Neural progenitor cell (in vitro differentiated cells): Measurements from ENCODE around the gene FBXO46. TPM values are rescaled to one million over a fixed set of nuclear protein-coding genes. Genes with fewer than 3 reads are reported as not detected.

ENCODE experiments used
- DNase-seq: peaks from one replicate; pipeline ENCODE4 v3.0.0-alpha.2; 2016; ENCODE audit warnings: low spot score
- H2AFZ ChIP-seq: fragments of 200-600 bp; sonication (generic); replicated peaks from 2 replicates; pipeline ENCODE4 v1.6.1; 2016; ENCODE audit warnings: antibody characterized with exemption
- H3F3A ChIP-seq: fragments of 200-600 bp; sonication (generic); 2 replicates; pipeline ENCODE4 v1.6.1; 2016; ENCODE audit warnings: antibody characterized with exemption, low read depth
- H3K27ac ChIP-seq: fragments of 200-600 bp; sonication (generic); 2 replicates; pipeline ENCODE4 v1.5.1; 2016; ENCODE audit warnings: mild to moderate bottlenecking
- H3K27me3 ChIP-seq: fragments of 200-600 bp; sonication (generic); 2 replicates; pipeline ENCODE4 v1.6.1; 2016; ENCODE audit warnings: mild to moderate bottlenecking, moderate library complexity
- H3K36me3 ChIP-seq: fragments of 200-600 bp; sonication (generic); 2 replicates; pipeline ENCODE4 v1.5.1; 2016
- H3K4me1 ChIP-seq: fragments of 200-600 bp; sonication (generic); 2 replicates; pipeline ENCODE4 v1.6.1; 2016; ENCODE audit warnings: mixed run types
- H3K4me2 ChIP-seq: fragments of 200-600 bp; sonication (generic); 2 replicates; pipeline ENCODE4 v1.6.1; 2016
- H3K4me3 ChIP-seq: fragments of 200-600 bp; sonication (generic); 2 replicates; pipeline ENCODE4 v1.5.1; 2016
- H3K79me2 ChIP-seq: fragments of 200-600 bp; sonication (generic); 2 replicates; pipeline ENCODE4 v1.6.1; 2016; ENCODE audit warnings: low read depth
- H3K9ac ChIP-seq: fragments of 200-600 bp; sonication (generic); 2 replicates; pipeline ENCODE4 v1.6.1; 2016
- H3K9me3 ChIP-seq: fragments of 200-600 bp; sonication (generic); 2 replicates; pipeline ENCODE4 v1.5.1; 2016; ENCODE audit warnings: low read depth
- H4K20me1 ChIP-seq: fragments of 200-600 bp; sonication (generic); 2 replicates; pipeline ENCODE4 v1.6.1; 2016; ENCODE audit warnings: low read depth
- H3K27ac Mint-ChIP-seq: 3 replicates; pipeline ENCODE4 v1.8.0; 2021; ENCODE audit warnings: mixed read lengths
- H3K27me3 Mint-ChIP-seq: 2 replicates; pipeline ENCODE4 v1.8.0; 2022; ENCODE audit warnings: low read depth, mild to moderate bottlenecking, inconsistent platforms, moderate library complexity, mixed read lengths; ENCODE audit not compliant: insufficient read depth
- H3K36me3 Mint-ChIP-seq: 3 replicates; pipeline ENCODE4 v1.8.0; 2021; ENCODE audit warnings: mixed read lengths
- H3K4me1 Mint-ChIP-seq: 3 replicates; pipeline ENCODE4 v1.8.0; 2021; ENCODE audit warnings: mixed read lengths
- H3K4me3 Mint-ChIP-seq: 3 replicates; pipeline ENCODE4 v1.8.0; 2021; ENCODE audit warnings: mild to moderate bottlenecking, moderate library complexity, mixed read lengths
- H3K9me3 Mint-ChIP-seq: 3 replicates; pipeline ENCODE4 v1.8.0; 2020; ENCODE audit warnings: mixed read lengths
- EZH2 ChIP-seq: fragments of 200-600 bp; sonication (generic); IDR thresholded peaks from 2 replicates; pipeline ENCODE4 v1.6.1; 2017; ENCODE audit warnings: antibody characterized with exemption, mild to moderate bottlenecking, moderate library complexity
- EZH2phosphoT487 ChIP-seq: fragments of 200-600 bp; sonication (generic); IDR thresholded peaks from 2 replicates; pipeline ENCODE4 v1.6.1; 2017; ENCODE audit warnings: antibody characterized with exemption
- total RNA-seq: library from RNA; depleted of rRNA; stranded (reverse); fragments of >200 nt; gene quantifications from 2 replicates; pipeline ENCODE4 v1.2.3, GENCODE V29; 2015; ENCODE audit warnings: low replicate concordance
- TF ChIP-seq, protein P1 (sequence below): fragments of 200-600 bp; sonication (generic); IDR thresholded peaks from 2 replicates; pipeline ENCODE4 v1.5.1; 2017; ENCODE audit warnings: antibody characterized with exemption, mild to moderate bottlenecking

Gene FBXO46
- total RNA-seq, 1 donor from 2014 or later, result 7.5 TPM

GRCh38 chr19:45758921-45759320, 28.2 kb upstream of the FBXO46 start:
- Histone ChIP-seq H3K36me3 (no peaks in the 10 kb centered on the region), H3K4me3 (no peak overlapping the region), H3K9ac (no peak overlapping the region), H3K27me3 (no peaks in the 10 kb centered on the region), H4K20me1 (no peaks in the 10 kb centered on the region), H3K9me3 (no peaks in the 10 kb centered on the region), H3K27ac (no peak overlapping the region), H3K4me1 (peaks cover 4% of the 10 kb centered on the region), H3F3A (no peaks in the 10 kb centered on the region), H3K79me2 (no peaks in the 10 kb centered on the region), H2AFZ (no peak overlapping the region), H3K4me2 (no peak overlapping the region)
- Mint-ChIP-seq H3K9me3 (no peaks in the 10 kb centered on the region), H3K36me3 (no peaks in the 10 kb centered on the region), H3K4me3 (no peak overlapping the region), H3K27ac (no peak overlapping the region), H3K27me3 (peaks cover 6% of the 10 kb centered on the region), H3K4me1 (no peaks in the 10 kb centered on the region)
- DNase-seq, result no peak
- TF ChIP-seq, protein P1, sequence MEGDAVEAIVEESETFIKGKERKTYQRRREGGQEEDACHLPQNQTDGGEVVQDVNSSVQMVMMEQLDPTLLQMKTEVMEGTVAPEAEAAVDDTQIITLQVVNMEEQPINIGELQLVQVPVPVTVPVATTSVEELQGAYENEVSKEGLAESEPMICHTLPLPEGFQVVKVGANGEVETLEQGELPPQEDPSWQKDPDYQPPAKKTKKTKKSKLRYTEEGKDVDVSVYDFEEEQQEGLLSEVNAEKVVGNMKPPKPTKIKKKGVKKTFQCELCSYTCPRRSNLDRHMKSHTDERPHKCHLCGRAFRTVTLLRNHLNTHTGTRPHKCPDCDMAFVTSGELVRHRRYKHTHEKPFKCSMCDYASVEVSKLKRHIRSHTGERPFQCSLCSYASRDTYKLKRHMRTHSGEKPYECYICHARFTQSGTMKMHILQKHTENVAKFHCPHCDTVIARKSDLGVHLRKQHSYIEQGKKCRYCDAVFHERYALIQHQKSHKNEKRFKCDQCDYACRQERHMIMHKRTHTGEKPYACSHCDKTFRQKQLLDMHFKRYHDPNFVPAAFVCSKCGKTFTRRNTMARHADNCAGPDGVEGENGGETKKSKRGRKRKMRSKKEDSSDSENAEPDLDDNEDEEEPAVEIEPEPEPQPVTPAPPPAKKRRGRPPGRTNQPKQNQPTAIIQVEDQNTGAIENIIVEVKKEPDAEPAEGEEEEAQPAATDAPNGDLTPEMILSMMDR, result no peak
- TF ChIP-seq EZH2 (no peak), EZH2phosphoT487 (no peak)

GRCh38 chr19:45757695-45758094, 27.0 kb upstream of the FBXO46 start:
- H3K27me3 ChIP-seq, result no peaks in the 10 kb centered on the region
- H3K27ac Mint-ChIP-seq, result no peak overlapping the region
- no peak overlapping the region for H3K27ac ChIP-seq

GRCh38 chr19:45754323-45754722, 23.6 kb upstream of the FBXO46 start:
- H3K79me2 ChIP-seq, result no peaks in the 10 kb centered on the region
- H3K4me3 ChIP-seq, result no peak overlapping the region
- TF ChIP-seq, protein P1, result no peak
- no peak for TF ChIP-seq EZH2
- TF ChIP-seq EZH2phosphoT487, result no peak
- no peak overlapping the region for H3K9ac ChIP-seq
- Mint-ChIP-seq H3K36me3 (no peaks in the 10 kb centered on the region), H3K9me3 (no peaks in the 10 kb centered on the region), H3K27ac (no peak overlapping the region), H3K4me1 (peaks cover 5% of the 10 kb centered on the region), H3K4me3 (no peak overlapping the region), H3K27me3 (peaks cover 9% of the 10 kb centered on the region)
- H3K36me3 ChIP-seq, result no peaks in the 10 kb centered on the region
- H3K4me1 ChIP-seq, result no peaks in the 10 kb centered on the region
- no peak for DNase-seq
- H3F3A ChIP-seq, result no peaks in the 10 kb centered on the region
- H2AFZ ChIP-seq, result no peak overlapping the region
- no peaks in the 10 kb centered on the region for H3K27me3 ChIP-seq
- no peaks in the 10 kb centered on the region for H3K9me3 ChIP-seq
- H3K27ac ChIP-seq, result no peak overlapping the region
- no peak overlapping the region for H3K4me2 ChIP-seq
- no peaks in the 10 kb centered on the region for H4K20me1 ChIP-seq

More at GRCh38 chr19:45757695-45758094, 27.0 kb upstream of the FBXO46 start:
- Histone ChIP-seq H3F3A (no peaks in the 10 kb centered on the region), H4K20me1 (no peaks in the 10 kb centered on the region), H3K4me1 (no peaks in the 10 kb centered on the region), H3K79me2 (no peaks in the 10 kb centered on the region), H3K4me3 (no peak overlapping the region), H3K9ac (no peak overlapping the region), H3K9me3 (no peaks in the 10 kb centered on the region), H2AFZ (no peak overlapping the region), H3K4me2 (no peak overlapping the region), H3K36me3 (no peaks in the 10 kb centered on the region)
- H3K36me3 Mint-ChIP-seq, result no peaks in the 10 kb centered on the region
- no peaks in the 10 kb centered on the region for H3K9me3 Mint-ChIP-seq
- H3K27me3 Mint-ChIP-seq, result peaks cover 4% of the 10 kb centered on the region
- no peak overlapping the region for H3K4me3 Mint-ChIP-seq
- DNase-seq, result no peak
- H3K4me1 Mint-ChIP-seq, result peaks cover 3% of the 10 kb centered on the region
- TF ChIP-seq, protein P1, result no peak
- TF ChIP-seq EZH2phosphoT487 (no peak), EZH2 (no peak)
